Endothelial cell of umbilical vein (primary cell): Measurements from ENCODE around the gene SAMD4B. TPM values are rescaled to one million over a fixed set of nuclear protein-coding genes. Genes with fewer than 3 reads are reported as not detected.

Experiments used
- BruUV-seq: library from RNA; stranded (reverse); fragments of 400-500 nt; replicated peaks from 2 replicates; lab custom pipeline; 2021; lab: Mats Ljungman, UMichigan
- CTCF ChIA-PET: fragments of 300-600, 350-600 bp; sonication (Branson Sonifier 250); formaldehyde crosslinking; loops from one replicate; lab custom pipeline; 2021; ENCODE audit warnings: antibody characterized with exemption, inconsistent platforms; lab: Charles Lee
- POLR2A ChIA-PET: fragments of 300-600, 350-600 bp; sonication (Branson Sonifier 250); formaldehyde crosslinking; loops from one replicate; lab custom pipeline; 2021; ENCODE audit warnings: antibody characterized with exemption, inconsistent platforms; lab: Charles Lee
- DNase-seq: peaks from one replicate; pipeline ENCODE4 v3.0.0-alpha.2; 2011; ENCODE audit warnings: low read depth, low spot score
- FAIRE-seq: peaks from 2 replicates; lab custom pipeline; 2011; peaks lifted over from hg19 to GRCh38; lab: Jason Lieb, UNC
- H2AFZ ChIP-seq: 2 replicates; pipeline ENCODE4 v1.6.0; 2012; ENCODE audit warnings: low read depth, low read length, control low read depth, inconsistent platforms
- H3K27ac ChIP-seq: 2 replicates; pipeline ENCODE4 v1.5.1; 2011; ENCODE audit warnings: low read depth, mild to moderate bottlenecking, control low read depth, low read length, moderate library complexity; ENCODE audit not compliant: insufficient read depth
- H3K27me3 ChIP-seq, 2 experiments: 2 replicates each; pipeline versions ENCODE4 v1.6.0 to v1.6.1; 2011; ENCODE audit warnings: low read length in 2 of 2, mixed read lengths in 1 of 2; ENCODE audit not compliant: control insufficient read depth in 2 of 2, insufficient read depth in 2 of 2
- H3K36me3 ChIP-seq, 2 experiments: 2 replicates in 1 of 2; 3 replicates in 1 of 2; pipeline ENCODE4 v1.5.1; 2011; ENCODE audit warnings: low read length in 2 of 2, mild to moderate bottlenecking in 1 of 2, moderate library complexity in 1 of 2; ENCODE audit not compliant: control insufficient read depth in 2 of 2, insufficient read depth in 2 of 2; ENCODE audit errors: extremely low read depth in 1 of 2
- H3K4me1 ChIP-seq: 3 replicates; pipeline ENCODE4 v1.5.1; 2011; ENCODE audit warnings: mild to moderate bottlenecking, low read length; ENCODE audit not compliant: control insufficient read depth, insufficient read depth; ENCODE audit errors: extremely low read depth
- H3K4me2 ChIP-seq: 2 replicates; pipeline ENCODE4 v1.6.1; 2011; ENCODE audit warnings: low read length, control low read depth, mixed read lengths; ENCODE audit not compliant: insufficient read depth
- H3K4me3 ChIP-seq, 3 experiments: fragments of 200-600 bp in 1 of 3; sonication (generic), shearing (Covaris generic) in 1 of 3; replicated peaks in 1 of 3; 2 replicates each; pipeline ENCODE4 v1.5.1; 2011 to 2016; ENCODE audit warnings: control low read depth in 3 of 3, low read length in 3 of 3, mild to moderate bottlenecking in 2 of 3, inconsistent platforms in 1 of 3, low read depth in 1 of 3, moderate library complexity in 1 of 3; ENCODE audit not compliant: insufficient read depth in 1 of 3
- H3K79me2 ChIP-seq: 2 replicates; pipeline ENCODE4 v1.6.0; 2012; ENCODE audit warnings: low read length, inconsistent platforms; ENCODE audit not compliant: control insufficient read depth, insufficient read depth
- H3K9ac ChIP-seq: replicated peaks from 2 replicates; pipeline ENCODE3; 2011; ENCODE audit warnings: low read length, control low read depth; ENCODE audit not compliant: insufficient read depth; ENCODE audit errors: extremely low read depth
- H3K9me1 ChIP-seq: replicated peaks from 3 replicates; pipeline ENCODE4 v1.6.0; 2011; ENCODE audit warnings: mild to moderate bottlenecking, low read length; ENCODE audit not compliant: control insufficient read depth, insufficient read depth; ENCODE audit errors: extremely low read depth
- H3K9me3 ChIP-seq: replicated peaks from 2 replicates; pipeline ENCODE4 v1.5.1; 2012; ENCODE audit warnings: low read length, inconsistent platforms; ENCODE audit not compliant: control insufficient read depth, insufficient read depth
- H4K20me1 ChIP-seq: replicated peaks from 2 replicates; pipeline ENCODE3; 2011; ENCODE audit warnings: mild to moderate bottlenecking, low read length; ENCODE audit not compliant: control insufficient read depth, insufficient read depth; ENCODE audit errors: extremely low read depth
- EZH2 ChIP-seq: IDR thresholded peaks from 2 replicates; pipeline ENCODE4 v1.6.1; 2012; ENCODE audit warnings: borderline replicate concordance, low read depth, mild to moderate bottlenecking, moderate library complexity, low read length, inconsistent platforms; ENCODE audit not compliant: severe bottlenecking
- FOS ChIP-seq: IDR thresholded peaks from 2 replicates; pipeline ENCODE4 v1.6.1; 2011; ENCODE audit warnings: mild to moderate bottlenecking, low read length, moderate library complexity, borderline replicate concordance; ENCODE audit not compliant: insufficient read depth
- GATA2 ChIP-seq: IDR thresholded peaks from 2 replicates; pipeline ENCODE4 v1.7.0; 2011; ENCODE audit warnings: low read depth, mild to moderate bottlenecking, moderate library complexity, mixed read lengths, low read length; ENCODE audit not compliant: insufficient read length, insufficient read depth
- JUN ChIP-seq: IDR thresholded peaks from 2 replicates; pipeline ENCODE4 v1.6.1; 2011; ENCODE audit warnings: borderline replicate concordance, low read depth; ENCODE audit not compliant: insufficient read length, insufficient read depth
- MAX ChIP-seq: IDR thresholded peaks from 2 replicates; pipeline ENCODE4 v1.6.1; 2011; ENCODE audit not compliant: insufficient read depth, insufficient read length
- MYC ChIP-seq: IDR thresholded peaks from one replicate; pipeline ENCODE4 v1.6.1; 2011; ENCODE audit warnings: mild to moderate bottlenecking, low read depth, low read length
- POLR2A ChIP-seq: IDR thresholded peaks from 2 replicates; pipeline ENCODE4 v1.6.1; 2012; ENCODE audit warnings: low read depth, mild to moderate bottlenecking, control low read depth, low read length
- POLR2AphosphoS5 ChIP-seq: IDR thresholded peaks from 2 replicates; pipeline ENCODE4 v1.6.1; 2012; ENCODE audit warnings: low read depth, mild to moderate bottlenecking, control low read depth, low read length, moderate library complexity; ENCODE audit not compliant: insufficient read depth
- dilution Hi-C: fragments of 300-500 bp; cut with MboI; formaldehyde crosslinking; loops from one replicate; pipeline ENCODE4 v1.15.0; 2019; ENCODE audit warnings: low sequenced_read_pairs; ENCODE audit not compliant: extremely low pct_ligation_motif_present
- intact Hi-C: fragments of 100-400 bp; cut with micrococcal nuclease; formaldehyde crosslinking; loops from one replicate; pipeline ENCODE4 v1.10.0; 2022
- polyA plus RNA-seq, 4 experiments: library from polyadenylated mRNA; depleted of rRNA in 3 of 4; stranded (reverse) in 3 of 4; unstranded in 1 of 4; fragments of >200 nt; gene quantifications; 2 replicates each; pipeline versions ENCODE4 v1.2.1 to v1.2.3, GENCODE V29; 2011 to 2012; ENCODE audit warnings: missing spikeins in 1 of 4
- total RNA-seq: library from RNA; stranded (reverse); gene quantifications from 2 replicates; pipeline ENCODE4 v1.2.3, GENCODE V29; 2021

The SAMD4B gene
- total and polyA plus RNA-seq, 2 donors (not counting 3 experiments of a cell fraction or from before 2014, with no cell fraction given) = 82.1 to 84.2 TPM

- H3K4me1 ChIP-seq = peaks cover 7% of the 10 kb centered on the region
- H2AFZ ChIP-seq = no peak overlapping the region
- no peaks in the 10 kb centered on the region for H4K20me1 ChIP-seq
- intact Hi-C loops = no loop called here
- H3K79me2 ChIP-seq = no peaks in the 10 kb centered on the region
- H3K9me3 ChIP-seq = no peaks in the 10 kb centered on the region
- no peak overlapping the region for H3K27ac ChIP-seq
- ChIA-PET CTCF (no interaction called here), POLR2A (no interaction called here)
- no peak overlapping the region for H3K4me3 ChIP-seq
- H3K9me1 ChIP-seq = no peaks in the 10 kb centered on the region
- dilution Hi-C loops = no loop called here
- BruUV-seq = no TSS peak
- H3K36me3 ChIP-seq = no peaks in the 10 kb centered on the region
- no peak overlapping the region for H3K9ac ChIP-seq
- TF ChIP-seq JUN = no peak
- TF ChIP-seq POLR2AphosphoS5 = no peak
- TF ChIP-seq EZH2 = no peak
- TF ChIP-seq GATA2 = no peak
- no peak for TF ChIP-seq MAX
- no peak for TF ChIP-seq MYC
- no peak for FAIRE-seq
- H3K27me3 ChIP-seq = no peaks in the 10 kb centered on the region
- DNase-seq = no peak
- H3K4me2 ChIP-seq = no peak overlapping the region
Observed at GRCh38 chr19:39334444-39334976, 7.7 kb upstream of the SAMD4B start.

GRCh38 chr19:39335168-39335548 lies 7.1 kb upstream of the SAMD4B start:
- peak overlapping the region in 1 of 3 experiments; percentile 1 for H3K4me3 ChIP-seq

More at GRCh38 chr19:39335168-39335548, 7.1 kb upstream of the SAMD4B start:
- POLR2A ChIA-PET = no interaction called here
- no peaks in the 10 kb centered on the region for H3K27me3 ChIP-seq
- CTCF ChIA-PET = interaction anchor here (0.9 kb wide), 1 partner anchor 213 kb away, joined by 3 read pairs; no protein-coding TSS in a partner anchor
- H3K27ac ChIP-seq = no peak overlapping the region
- H3K9ac ChIP-seq = no peak overlapping the region
- DNase-seq (no peak), FAIRE-seq (no peak)
- no peaks in the 10 kb centered on the region for H4K20me1 ChIP-seq
- H3K36me3 ChIP-seq = no peaks in the 10 kb centered on the region
- intact Hi-C loops = no loop called here
- H3K4me2 ChIP-seq = peak overlapping the region; percentile 2
- no peaks in the 10 kb centered on the region for H3K79me2 ChIP-seq
- no TSS peak for BruUV-seq
- peak overlapping the region; percentile 33 for H2AFZ ChIP-seq
- no peaks in the 10 kb centered on the region for H3K9me3 ChIP-seq
- dilution Hi-C loops = no loop called here
- H3K4me1 ChIP-seq = peaks cover 7% of the 10 kb centered on the region
- TF ChIP-seq EZH2 = no peak
- no peak for TF ChIP-seq GATA2
- TF ChIP-seq JUN = no peak
- no peak for TF ChIP-seq MAX
- TF ChIP-seq POLR2A = no peak
- no peak for TF ChIP-seq FOS
- no peaks in the 10 kb centered on the region for H3K9me1 ChIP-seq
